WTC11 (cell line): ENCODE measurements around the gene EPX. TPM values are rescaled to one million over a fixed set of nuclear protein-coding genes. Genes with fewer than 3 reads are reported as not detected.

Source experiments
- ATAC-seq: fragments of 200-7000 bp; cut with Tn5 transposase; 2 replicates; pipeline ENCODE4 v1.10.0; 2021; ENCODE audit warnings: mild to moderate bottlenecking, moderate library complexity
- CTCF ChIA-PET: fragments of 300-600 bp; sonication (Branson Sonifier 250); formaldehyde crosslinking; loops from one replicate; lab custom pipeline; 2021; ENCODE audit warnings: antibody characterized with exemption; lab: Charles Lee
- POLR2A ChIA-PET: fragments of 350-600 bp; sonication (Branson Sonifier 250); formaldehyde crosslinking; loops from one replicate; lab custom pipeline; 2021; ENCODE audit warnings: antibody characterized with exemption; lab: Charles Lee
- DNase-seq: peaks from one replicate; pipeline ENCODE4 v3.0.0; 2021; ENCODE audit warnings: low spot score
- H3K27ac Mint-ChIP-seq: 2 replicates; pipeline ENCODE4 v1.8.0; 2021; ENCODE audit warnings: mixed read lengths
- H3K27me3 Mint-ChIP-seq: 2 replicates; pipeline ENCODE4 v1.8.0; 2021; ENCODE audit warnings: low read depth, mild to moderate bottlenecking, moderate library complexity, mixed read lengths
- H3K36me3 Mint-ChIP-seq: 2 replicates; pipeline ENCODE4 v1.8.0; 2021; ENCODE audit warnings: mixed read lengths
- H3K4me1 Mint-ChIP-seq: 2 replicates; pipeline ENCODE4 v1.8.0; 2022; ENCODE audit warnings: mixed read lengths
- H3K4me3 Mint-ChIP-seq: 2 replicates; pipeline ENCODE4 v1.8.0; 2021; ENCODE audit warnings: mild to moderate bottlenecking, moderate library complexity, mixed read lengths
- H3K9me3 Mint-ChIP-seq: 2 replicates; pipeline ENCODE4 v1.8.0; 2021; ENCODE audit warnings: mixed read lengths
- ARID4B ChIP-seq: sonication (generic); formaldehyde crosslinking; IDR thresholded peaks from 2 replicates; pipeline ENCODE4 v1.8.0; 2023; ENCODE audit warnings: missing genetic modification reagents, mild to moderate bottlenecking, borderline replicate concordance
- E2F4 ChIP-seq: sonication (generic); formaldehyde crosslinking; IDR thresholded peaks from 2 replicates; pipeline ENCODE4 v1.8.1; 2022; ENCODE audit warnings: low read depth, mild to moderate bottlenecking, moderate library complexity, missing genetic modification reagents, borderline replicate concordance
- HMGXB4 ChIP-seq: sonication (generic); formaldehyde crosslinking; IDR thresholded peaks from 2 replicates; pipeline ENCODE4 v1.8.1; 2023; ENCODE audit warnings: mild to moderate bottlenecking, moderate library complexity, missing genetic modification reagents
- MAX ChIP-seq: sonication (generic); formaldehyde crosslinking; IDR thresholded peaks from 2 replicates; pipeline ENCODE4 v1.8.0; 2022; ENCODE audit warnings: mild to moderate bottlenecking, missing genetic modification reagents
- MYBL2 ChIP-seq: sonication (generic); formaldehyde crosslinking; IDR thresholded peaks from 2 replicates; pipeline ENCODE4 v1.8.1; 2023; ENCODE audit warnings: mild to moderate bottlenecking, moderate library complexity, missing genetic modification reagents
- NR1H2 ChIP-seq: sonication (generic); formaldehyde crosslinking; IDR thresholded peaks from 2 replicates; pipeline ENCODE4 v1.9.0; 2021; ENCODE audit warnings: mild to moderate bottlenecking, moderate library complexity, missing genetic modification reagents
- SMAD4 ChIP-seq: sonication (generic); formaldehyde crosslinking; IDR thresholded peaks from 2 replicates; pipeline ENCODE4 v1.8.0; 2022; ENCODE audit warnings: mild to moderate bottlenecking, missing genetic modification reagents
- SP1 ChIP-seq: sonication (generic); formaldehyde crosslinking; conservative IDR thresholded peaks from 2 replicates; pipeline ENCODE4 v1.8.1; 2022; ENCODE audit warnings: missing genetic modification reagents
- TCF7 ChIP-seq: sonication (generic); formaldehyde crosslinking; IDR thresholded peaks from 2 replicates; pipeline ENCODE4 v1.8.0; 2022; ENCODE audit warnings: mild to moderate bottlenecking, low read depth, missing genetic modification reagents, moderate library complexity
- TEAD1 ChIP-seq: sonication (generic); formaldehyde crosslinking; IDR thresholded peaks from 2 replicates; pipeline ENCODE4 v1.8.0; 2022; ENCODE audit warnings: mild to moderate bottlenecking, missing genetic modification reagents
- TEAD4 ChIP-seq: sonication (generic); formaldehyde crosslinking; IDR thresholded peaks from 2 replicates; pipeline ENCODE4 v1.8.0; 2022; ENCODE audit warnings: mild to moderate bottlenecking, missing genetic modification reagents
- TP53 ChIP-seq: sonication (generic); formaldehyde crosslinking; IDR thresholded peaks from 2 replicates; pipeline ENCODE4 v1.8.1; 2023; ENCODE audit warnings: mild to moderate bottlenecking, missing genetic modification reagents
- USF2 ChIP-seq: sonication (generic); formaldehyde crosslinking; IDR thresholded peaks from 2 replicates; pipeline ENCODE4 v1.8.1; 2023; ENCODE audit warnings: mild to moderate bottlenecking, missing genetic modification reagents, moderate library complexity
- ZBTB21 ChIP-seq: sonication (generic); formaldehyde crosslinking; IDR thresholded peaks from 2 replicates; pipeline ENCODE4 v1.8.1; 2023; ENCODE audit warnings: mild to moderate bottlenecking, missing genetic modification reagents, borderline replicate concordance
- ZMAT4 ChIP-seq: fragments of 250-450 bp; sonication (Bioruptor Pico); IDR thresholded peaks from 2 replicates; pipeline ENCODE4 v1.9.0; 2021; ENCODE audit warnings: mild to moderate bottlenecking
- ZNF423 ChIP-seq: fragments of 250-450 bp; sonication (Bioruptor Pico); IDR thresholded peaks from 2 replicates; pipeline ENCODE4 v2.1.2; 2022; ENCODE audit warnings: mild to moderate bottlenecking, moderate library complexity
- ZNF532 ChIP-seq: fragments of 250-450 bp; sonication (Bioruptor Pico); IDR thresholded peaks from 2 replicates; pipeline ENCODE4 v1.9.0; 2021; ENCODE audit warnings: mild to moderate bottlenecking, borderline replicate concordance
- total RNA-seq: library from RNA; stranded (reverse); gene quantifications from 3 replicates; pipeline ENCODE4 v1.2.3, GENCODE V29; 2021

The EPX gene
- total RNA-seq, 1 experiment from 2014 or later, result not detected

GRCh38 chr17:58204796-58205195 lies 12.3 kb downstream of the EPX start (continued):
- no peak for TF ChIP-seq HMGXB4 (CRISPR knock-in tag)
- TF ChIP-seq TEAD4, result no peak
- no peak for TF ChIP-seq TEAD1
- TF ChIP-seq NR1H2, result no peak
- no peak for TF ChIP-seq ARID4B (CRISPR knock-in tag)
- TF ChIP-seq SMAD4 (CRISPR knock-in tag), result no peak
- TF ChIP-seq ZMAT4 (CRISPR knock-in tag), result no peak

GRCh38 chr17:58205936-58206335 lies 13.4 kb downstream of the EPX start:
- H3K4me1 Mint-ChIP-seq, result no peaks in the 10 kb centered on the region
- peaks cover 9% of the 10 kb centered on the region for H3K36me3 Mint-ChIP-seq
- DNase-seq, result no peak
- ATAC-seq, result no peak
- H3K4me3 Mint-ChIP-seq, result no peak overlapping the region
- POLR2A ChIA-PET, result no interaction called here
- no peak overlapping the region for H3K27ac Mint-ChIP-seq
- no peaks in the 10 kb centered on the region for H3K9me3 Mint-ChIP-seq
- H3K27me3 Mint-ChIP-seq, result 0 out of 2 replicates have a peak, but pooled peaks cover under 1% of the 10 kb centered on the region
- CTCF ChIA-PET, result interaction anchor here (0.7 kb wide), 1 partner anchor 44 kb away, joined by 3 read pairs; no protein-coding TSS in a partner anchor
- TF ChIP-seq MYBL2 (no peak), ZNF532 (CRISPR knock-in tag) (no peak), E2F4 (CRISPR knock-in tag) (no peak), ZNF423 (no peak), SP1 (CRISPR knock-in tag) (no peak), SMAD4 (CRISPR knock-in tag) (no peak), TCF7 (CRISPR knock-in tag) (no peak), TP53 (no peak), USF2 (CRISPR knock-in tag) (no peak), MAX (no peak), ZBTB21 (CRISPR knock-in tag) (no peak)
